ENCODE measurements around the gene CRYBB1.

CRYBB1 gene

GRCh38 chr22:26570864-26571525 lies 46.8 kb downstream of the CRYBB1 start:
- DNase-seq (ENCODE audit: low read depth), result no peak
- TF ChIP-seq CTCF (IDR thresholded peaks at IDR 0.05; ENCODE audit: insufficient read depth, low read depth, low read length, missing control alignments), result no peak
- H3K4me3 ChIP-seq (ENCODE audit: low read length), result no peak overlapping the region

DNA sequence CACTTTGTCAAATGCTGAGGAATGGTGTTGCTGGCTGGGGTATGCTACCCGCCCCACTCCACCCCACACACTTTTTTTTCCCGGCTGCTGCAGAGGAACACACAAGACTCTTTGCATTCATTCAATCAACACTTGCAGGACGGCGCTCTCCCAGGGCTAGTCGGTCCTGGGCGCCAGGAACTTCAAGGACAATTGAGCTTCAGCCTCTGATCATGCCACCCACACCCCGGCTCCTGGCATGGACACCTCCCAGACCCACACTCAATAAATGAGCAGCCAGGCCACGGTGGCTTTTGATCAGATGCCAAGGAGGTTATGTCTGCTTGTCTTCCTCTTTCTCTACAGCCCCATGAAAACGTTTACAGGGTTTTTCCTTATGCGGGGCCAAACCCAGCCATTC lies 47.7 kb downstream of the CRYBB1 start:
- DNase-seq (ENCODE audit: low read depth), result no peak
- no peak overlapping the region for H3K4me3 ChIP-seq (ENCODE audit: low read length)
- no peak for TF ChIP-seq CTCF (IDR thresholded peaks at IDR 0.05; ENCODE audit: insufficient read depth, low read depth, low read length, missing control alignments)

DNA sequence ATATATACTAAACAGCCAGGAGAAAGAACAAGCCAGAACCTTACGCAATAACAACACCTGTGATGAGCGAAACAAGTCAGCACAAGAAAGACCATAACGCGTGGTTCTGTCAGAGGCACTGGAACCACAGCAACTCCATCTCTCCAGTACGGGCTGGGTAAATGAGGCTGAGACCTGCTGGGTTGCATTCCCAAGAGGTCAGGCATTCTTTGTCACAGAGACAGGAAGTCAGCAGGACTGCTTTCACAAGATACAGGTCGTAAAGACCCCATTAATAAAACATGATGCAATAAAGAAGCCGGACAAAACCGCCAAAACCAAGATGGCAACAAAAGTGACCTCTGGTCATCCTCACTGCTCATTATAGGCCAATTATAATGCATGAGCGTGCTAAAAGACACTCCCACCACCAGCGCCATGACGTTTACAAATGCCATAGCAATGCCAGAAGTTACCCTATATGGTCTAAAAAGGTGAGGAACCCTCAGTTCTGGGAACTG lies 49.6 kb downstream of the CRYBB1 start:
- DNase-seq (ENCODE audit: low read depth), result peak; percentile 98
- peak overlapping the region; percentile 10 for H3K4me3 ChIP-seq (ENCODE audit: low read length)
- no peak for TF ChIP-seq CTCF (IDR thresholded peaks at IDR 0.05; ENCODE audit: insufficient read depth, low read depth, low read length, missing control alignments)

GRCh38 chr22:26567610-26568009 lies 50.2 kb downstream of the CRYBB1 start:
- H3K4me3 ChIP-seq (ENCODE audit: low read length), result no peak overlapping the region
- no peak for DNase-seq (ENCODE audit: low read depth)
- no peak for TF ChIP-seq CTCF (IDR thresholded peaks at IDR 0.05; ENCODE audit: insufficient read depth, low read depth, low read length, missing control alignments)

DNA sequence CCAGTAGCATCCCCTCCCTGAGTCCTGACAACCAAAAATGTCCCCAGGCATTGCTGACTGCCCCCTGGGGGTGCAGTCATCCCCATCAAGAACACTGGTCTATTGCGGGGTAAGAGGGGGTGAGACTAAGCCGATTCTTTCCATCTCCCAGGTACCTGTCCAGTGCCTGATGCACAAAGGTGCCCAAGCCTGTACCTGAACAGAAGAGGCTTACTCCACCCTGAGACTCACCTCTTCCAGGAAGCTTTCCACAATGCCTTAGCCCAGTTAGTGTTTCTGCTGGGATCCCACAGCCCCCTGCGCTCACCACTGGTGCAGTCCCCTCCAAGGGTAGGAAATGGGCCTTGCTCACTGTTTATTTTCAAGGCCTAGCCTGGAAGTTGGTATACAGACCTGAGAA lies 50.8 kb downstream of the CRYBB1 start:
- H3K4me3 ChIP-seq (ENCODE audit: low read length), result no peak overlapping the region
- no peak for TF ChIP-seq CTCF (IDR thresholded peaks at IDR 0.05; ENCODE audit: insufficient read depth, low read depth, low read length, missing control alignments)
- DNase-seq (ENCODE audit: low read depth), result no peak

- no peak overlapping the region for H3K4me3 ChIP-seq (ENCODE audit: low read length)
- TF ChIP-seq CTCF (IDR thresholded peaks at IDR 0.05; ENCODE audit: insufficient read depth, low read depth, low read length, missing control alignments), result no peak
- no peak for DNase-seq (ENCODE audit: low read depth)
These were observed 51.9 kb downstream of the CRYBB1 start for GRCh38 chr22:26565889-26566288.

- H3K4me3 ChIP-seq (ENCODE audit: low read length), result no peak overlapping the region
- no peak for TF ChIP-seq CTCF (IDR thresholded peaks at IDR 0.05; ENCODE audit: insufficient read depth, low read depth, low read length, missing control alignments)
- peak; percentile 63 for DNase-seq (ENCODE audit: low read depth)
These were observed 52.6 kb downstream of the CRYBB1 start for GRCh38 chr22:26565181-26565580.

All from epithelial cell of esophagus (primary cell).